H1 (cell line): ENCODE data around the gene PCBP4. TPM values are rescaled to one million over a fixed set of nuclear protein-coding genes. Genes with fewer than 3 reads are reported as not detected.

Source experiments
- RAD21 ChIP-seq, 2 experiments: IDR thresholded peaks in 1 of 2; conservative IDR thresholded peaks in 1 of 2; 2 replicates each; pipeline ENCODE4 v1.6.1; 2011; ENCODE audit warnings: low read depth in 2 of 2, low read length in 2 of 2, improper control_type of control experiment in 1 of 2, inconsistent platforms in 1 of 2, mild to moderate bottlenecking in 1 of 2, moderate library complexity in 1 of 2
- polyA plus RNA-seq, 7 experiments: library from polyadenylated mRNA; depleted of rRNA in 3 of 7; stranded (reverse) in 5 of 7; unstranded in 2 of 7; fragments of >200 nt in 5 of 7; fragments of 200-250 nt in 2 of 7; gene quantifications; 1 replicate in 5 of 7; 2 replicates in 1 of 7; 4 replicates in 1 of 7; pipeline versions ENCODE4 v1.2.1 to v1.2.3, GENCODE V29; 2011 to 2013; ENCODE audit warnings: missing spikeins in 2 of 7, mixed read lengths in 2 of 7
- total RNA-seq: library from RNA; stranded (reverse); fragmentation: NEBNext Ultra II Directional; extraction: Animal tissue kit (Norgen Biotek cat#: 25700); gene quantifications from 2 replicates; pipeline ENCODE4 v1.2.1, GENCODE V29; 2021

The PCBP4 gene
- total and polyA plus RNA-seq, 2 of the 8 experiments (the other 6 are each of a cell fraction or from before 2014, with no cell fraction given), result 16.4 to 34.1 TPM

GRCh38 chr3:51980253-51980652, 13.0 kb upstream of the PCBP4 start (continued):
- TF ChIP-seq RAD21 (IDR thresholded peaks at IDR 0.05 in 1 of 2, conservative IDR thresholded peaks at IDR 0.05 in 1 of 2; ENCODE audit: low read depth in 2 of 2, low read length in 2 of 2), result no peak
